ENCODE measurements around the gene TMEM132C.

GRCh38 chr12:128365651-128366231 is 98.8 kb downstream of the TMEM132C start:
- TF ChIP-seq CTCF (IDR thresholded peaks at IDR 0.05; ENCODE audit: insufficient read depth, low read length) (no peak), POLR2AphosphoS5 (IDR thresholded peaks at IDR 0.05; ENCODE audit: low read depth) (no peak), GABPA (IDR thresholded peaks at IDR 0.05; ENCODE audit: low read depth) (no peak)

Measured in HL-60 (cell line).